CD4-positive, alpha-beta T cell treated with Interleukin-15 for 1 hour (primary cell): ENCODE results near the gene KCNJ8.
"Not testable (repeated sequence)": the region's sequence is repeated elsewhere in the genome, so short reads cannot be mapped to it uniquely, and the experiment has no call there.

ENCODE experiments used
- DNase-seq: peaks from one replicate; pipeline ENCODE4 v3.0.0-alpha.2; 2020

Gene KCNJ8

GRCh38 chr12:21774358-21775132 lies at the start of gene KCNJ8:
Gene KCNJ8 (minus strand): TSS chr12:21774706. CDS start chr12:21773616, 1,090 bp downstream.
- DNase-seq: no peak

- no peak for DNase-seq
These were observed 49.1 kb upstream of the KCNJ8 start for GRCh38 chr12:21823581-21823980.

- no peak for DNase-seq
These were observed 45.2 kb upstream of the KCNJ8 start for GRCh38 chr12:21819678-21820077.

GRCh38 chr12:21819236-21819635 lies 44.7 kb upstream of the KCNJ8 start:
- no peak for DNase-seq

GRCh38 chr12:21818627-21819026 lies 44.1 kb upstream of the KCNJ8 start:
- no peak for DNase-seq

GRCh38 chr12:21815306-21816062 lies 41.0 kb upstream of the KCNJ8 start:
- DNase-seq: no peak

- no peak for DNase-seq
These were observed 40.3 kb upstream of the KCNJ8 start for GRCh38 chr12:21814814-21815213.

- no peak for DNase-seq
These were observed 39.8 kb upstream of the KCNJ8 start for GRCh38 chr12:21814327-21814726.

- no peak for DNase-seq
These were observed 39.2 kb upstream of the KCNJ8 start for GRCh38 chr12:21813751-21814150.

- DNase-seq: no peak
These were observed 38.6 kb upstream of the KCNJ8 start for GRCh38 chr12:21813125-21813524.

- DNase-seq: not testable (repeated sequence)
These were observed 37.8 kb upstream of the KCNJ8 start for GRCh38 chr12:21812340-21812739.

- DNase-seq: no peak
These were observed 34.6 kb upstream of the KCNJ8 start for GRCh38 chr12:21809100-21809499.

- DNase-seq: no peak
These were observed 31.7 kb upstream of the KCNJ8 start for GRCh38 chr12:21806255-21806654.

- no peak for DNase-seq
These were observed 27.2 kb upstream of the KCNJ8 start for GRCh38 chr12:21801522-21802288.

GRCh38 chr12:21800011-21800410 lies 25.5 kb upstream of the KCNJ8 start:
- DNase-seq: no peak

- DNase-seq: no peak
These were observed 23.0 kb upstream of the KCNJ8 start for GRCh38 chr12:21797539-21797938.

GRCh38 chr12:21795648-21796328 lies 21.3 kb upstream of the KCNJ8 start:
- no peak for DNase-seq

GRCh38 chr12:21794807-21795595 lies 20.5 kb upstream of the KCNJ8 start:
- not testable (repeated sequence) for DNase-seq

- not testable (repeated sequence) for DNase-seq
These were observed 15.2 kb upstream of the KCNJ8 start for GRCh38 chr12:21789687-21790086.

- DNase-seq: no peak
These were observed 13.8 kb upstream of the KCNJ8 start for GRCh38 chr12:21788089-21788983.

- no peak for DNase-seq
These were observed 11.6 kb upstream of the KCNJ8 start for GRCh38 chr12:21786041-21786531.
